Endothelial cell of umbilical vein (primary cell): ENCODE data around the gene NOXA1. TPM values are rescaled to one million over a fixed set of nuclear protein-coding genes. Genes with fewer than 3 reads are reported as not detected.

ENCODE experiments used
- BruUV-seq: library from RNA; stranded (reverse); fragments of 400-500 nt; replicated peaks from 2 replicates; lab custom pipeline; 2021; lab: Mats Ljungman, UMichigan
- CTCF ChIA-PET: fragments of 300-600, 350-600 bp; sonication (Branson Sonifier 250); formaldehyde crosslinking; loops from one replicate; lab custom pipeline; 2021; ENCODE audit warnings: antibody characterized with exemption, inconsistent platforms; lab: Charles Lee
- POLR2A ChIA-PET: fragments of 300-600, 350-600 bp; sonication (Branson Sonifier 250); formaldehyde crosslinking; loops from one replicate; lab custom pipeline; 2021; ENCODE audit warnings: antibody characterized with exemption, inconsistent platforms; lab: Charles Lee
- DNase-seq: peaks from one replicate; pipeline ENCODE4 v3.0.0-alpha.2; 2011; ENCODE audit warnings: low read depth, low spot score
- FAIRE-seq: peaks from 2 replicates; lab custom pipeline; 2011; peaks lifted over from hg19 to GRCh38; lab: Jason Lieb, UNC
- H2AFZ ChIP-seq: 2 replicates; pipeline ENCODE4 v1.6.0; 2012; ENCODE audit warnings: low read depth, low read length, control low read depth, inconsistent platforms
- H3K27ac ChIP-seq: 2 replicates; pipeline ENCODE4 v1.5.1; 2011; ENCODE audit warnings: low read depth, mild to moderate bottlenecking, control low read depth, low read length, moderate library complexity; ENCODE audit not compliant: insufficient read depth
- H3K27me3 ChIP-seq, 2 experiments: 2 replicates each; pipeline versions ENCODE4 v1.6.0 to v1.6.1; 2011; ENCODE audit warnings: low read length in 2 of 2, mixed read lengths in 1 of 2; ENCODE audit not compliant: control insufficient read depth in 2 of 2, insufficient read depth in 2 of 2
- H3K36me3 ChIP-seq, 2 experiments: 2 replicates in 1 of 2; 3 replicates in 1 of 2; pipeline ENCODE4 v1.5.1; 2011; ENCODE audit warnings: low read length in 2 of 2, mild to moderate bottlenecking in 1 of 2, moderate library complexity in 1 of 2; ENCODE audit not compliant: control insufficient read depth in 2 of 2, insufficient read depth in 2 of 2; ENCODE audit errors: extremely low read depth in 1 of 2
- H3K4me1 ChIP-seq: 3 replicates; pipeline ENCODE4 v1.5.1; 2011; ENCODE audit warnings: mild to moderate bottlenecking, low read length; ENCODE audit not compliant: control insufficient read depth, insufficient read depth; ENCODE audit errors: extremely low read depth
- H3K4me2 ChIP-seq: 2 replicates; pipeline ENCODE4 v1.6.1; 2011; ENCODE audit warnings: low read length, control low read depth, mixed read lengths; ENCODE audit not compliant: insufficient read depth
- H3K4me3 ChIP-seq, 3 experiments: fragments of 200-600 bp in 1 of 3; sonication (generic), shearing (Covaris generic) in 1 of 3; replicated peaks in 1 of 3; 2 replicates each; pipeline ENCODE4 v1.5.1; 2011 to 2016; ENCODE audit warnings: control low read depth in 3 of 3, low read length in 3 of 3, mild to moderate bottlenecking in 2 of 3, inconsistent platforms in 1 of 3, low read depth in 1 of 3, moderate library complexity in 1 of 3; ENCODE audit not compliant: insufficient read depth in 1 of 3
- H3K79me2 ChIP-seq: 2 replicates; pipeline ENCODE4 v1.6.0; 2012; ENCODE audit warnings: low read length, inconsistent platforms; ENCODE audit not compliant: control insufficient read depth, insufficient read depth
- H3K9ac ChIP-seq: replicated peaks from 2 replicates; pipeline ENCODE3; 2011; ENCODE audit warnings: low read length, control low read depth; ENCODE audit not compliant: insufficient read depth; ENCODE audit errors: extremely low read depth
- H3K9me1 ChIP-seq: replicated peaks from 3 replicates; pipeline ENCODE4 v1.6.0; 2011; ENCODE audit warnings: mild to moderate bottlenecking, low read length; ENCODE audit not compliant: control insufficient read depth, insufficient read depth; ENCODE audit errors: extremely low read depth
- H3K9me3 ChIP-seq: replicated peaks from 2 replicates; pipeline ENCODE4 v1.5.1; 2012; ENCODE audit warnings: low read length, inconsistent platforms; ENCODE audit not compliant: control insufficient read depth, insufficient read depth
- H4K20me1 ChIP-seq: replicated peaks from 2 replicates; pipeline ENCODE3; 2011; ENCODE audit warnings: mild to moderate bottlenecking, low read length; ENCODE audit not compliant: control insufficient read depth, insufficient read depth; ENCODE audit errors: extremely low read depth
- GATA2 ChIP-seq: IDR thresholded peaks from 2 replicates; pipeline ENCODE4 v1.7.0; 2011; ENCODE audit warnings: low read depth, mild to moderate bottlenecking, moderate library complexity, mixed read lengths, low read length; ENCODE audit not compliant: insufficient read length, insufficient read depth
- JUN ChIP-seq: IDR thresholded peaks from 2 replicates; pipeline ENCODE4 v1.6.1; 2011; ENCODE audit warnings: borderline replicate concordance, low read depth; ENCODE audit not compliant: insufficient read length, insufficient read depth
- MYC ChIP-seq: IDR thresholded peaks from one replicate; pipeline ENCODE4 v1.6.1; 2011; ENCODE audit warnings: mild to moderate bottlenecking, low read depth, low read length
- dilution Hi-C: fragments of 300-500 bp; cut with MboI; formaldehyde crosslinking; loops from one replicate; pipeline ENCODE4 v1.15.0; 2019; ENCODE audit warnings: low sequenced_read_pairs; ENCODE audit not compliant: extremely low pct_ligation_motif_present
- intact Hi-C: fragments of 100-400 bp; cut with micrococcal nuclease; formaldehyde crosslinking; loops from one replicate; pipeline ENCODE4 v1.10.0; 2022
- polyA plus RNA-seq, 4 experiments: library from polyadenylated mRNA; depleted of rRNA in 3 of 4; stranded (reverse) in 3 of 4; unstranded in 1 of 4; fragments of >200 nt; gene quantifications; 2 replicates each; pipeline versions ENCODE4 v1.2.1 to v1.2.3, GENCODE V29; 2011 to 2012; ENCODE audit warnings: missing spikeins in 1 of 4
- total RNA-seq: library from RNA; stranded (reverse); gene quantifications from 2 replicates; pipeline ENCODE4 v1.2.3, GENCODE V29; 2021
- TF ChIP-seq, protein P1 (sequence below), 2 donors: IDR thresholded peaks; 1 replicate in 1 of 2; 2 replicates in 1 of 2; pipeline ENCODE4 v1.5.1; 2011; ENCODE audit warnings: low read length in 2 of 2, mild to moderate bottlenecking in 2 of 2, moderate library complexity in 2 of 2, control low read depth in 1 of 2, inconsistent platforms in 1 of 2, low read depth in 1 of 2; ENCODE audit not compliant: insufficient read depth in 1 of 2; ENCODE audit errors: extremely low read depth in 1 of 2

NOXA1 gene
- total and polyA plus RNA-seq, 2 donors (not counting 3 experiments of a cell fraction or from before 2014, with no cell fraction given), result 0.40 to 0.91 TPM

GRCh38 chr9:137394866-137395665 is 28.1 kb upstream of the NOXA1 start:
- no peak for DNase-seq
- no peak overlapping the region for H3K27ac ChIP-seq
- no peaks in the 10 kb centered on the region for H4K20me1 ChIP-seq
- no peaks in the 10 kb centered on the region for H3K9me3 ChIP-seq
- CTCF ChIA-PET, result interaction anchor here (0.6 kb wide), 1 partner anchor 13 kb away, joined by 3 read pairs; no protein-coding TSS in a partner anchor
- no peaks in the 10 kb centered on the region for H3K79me2 ChIP-seq
- H3K36me3 ChIP-seq, result peaks cover 0 to 4% of the 10 kb centered on the region in 2 experiments
- BruUV-seq, result no TSS peak
- H3K27me3 ChIP-seq, result no peaks in the 10 kb centered on the region
- H3K4me2 ChIP-seq, result no peak overlapping the region
- no peak overlapping the region for H2AFZ ChIP-seq
- TF ChIP-seq, protein P1, sequence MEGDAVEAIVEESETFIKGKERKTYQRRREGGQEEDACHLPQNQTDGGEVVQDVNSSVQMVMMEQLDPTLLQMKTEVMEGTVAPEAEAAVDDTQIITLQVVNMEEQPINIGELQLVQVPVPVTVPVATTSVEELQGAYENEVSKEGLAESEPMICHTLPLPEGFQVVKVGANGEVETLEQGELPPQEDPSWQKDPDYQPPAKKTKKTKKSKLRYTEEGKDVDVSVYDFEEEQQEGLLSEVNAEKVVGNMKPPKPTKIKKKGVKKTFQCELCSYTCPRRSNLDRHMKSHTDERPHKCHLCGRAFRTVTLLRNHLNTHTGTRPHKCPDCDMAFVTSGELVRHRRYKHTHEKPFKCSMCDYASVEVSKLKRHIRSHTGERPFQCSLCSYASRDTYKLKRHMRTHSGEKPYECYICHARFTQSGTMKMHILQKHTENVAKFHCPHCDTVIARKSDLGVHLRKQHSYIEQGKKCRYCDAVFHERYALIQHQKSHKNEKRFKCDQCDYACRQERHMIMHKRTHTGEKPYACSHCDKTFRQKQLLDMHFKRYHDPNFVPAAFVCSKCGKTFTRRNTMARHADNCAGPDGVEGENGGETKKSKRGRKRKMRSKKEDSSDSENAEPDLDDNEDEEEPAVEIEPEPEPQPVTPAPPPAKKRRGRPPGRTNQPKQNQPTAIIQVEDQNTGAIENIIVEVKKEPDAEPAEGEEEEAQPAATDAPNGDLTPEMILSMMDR (IDR thresholded peaks at IDR 0.05; ENCODE audit: extremely low read depth in 1 of 2, insufficient read depth in 1 of 2, low read depth in 1 of 2, low read length in 2 of 2), result no peak
- TF ChIP-seq JUN (no peak), GATA2 (no peak), MYC (no peak)
- H3K4me3 ChIP-seq, result no peak overlapping the region
- H3K9me1 ChIP-seq, result no peaks in the 10 kb centered on the region
- dilution Hi-C loops, result no loop called here
- POLR2A ChIA-PET, result no interaction called here
- intact Hi-C loops, result no loop called here
- H3K4me1 ChIP-seq, result no peaks in the 10 kb centered on the region
- no peak overlapping the region for H3K9ac ChIP-seq
- no peak for FAIRE-seq
